CD4-positive, alpha-beta T cell (primary cell): ENCODE measurements around the gene RIC8A. TPM values are rescaled to one million over a fixed set of nuclear protein-coding genes. Genes with fewer than 3 reads are reported as not detected.
A peak's percentile ranks its signal among the peaks of the same experiment; 100 is the strongest.

ENCODE experiments used
- ATAC-seq: fragments of 200-7000 bp; cut with Tn5 transposase; one replicate; pipeline ENCODE4 v1.10.0; 2022; ENCODE audit warnings: mild to moderate bottlenecking; ENCODE audit not compliant: poor library complexity
- CTCF ChIA-PET: fragments of 350-600 bp; sonication (Branson Sonifier 250); formaldehyde crosslinking; loops from one replicate; lab custom pipeline; 2021; ENCODE audit warnings: antibody characterized with exemption, inconsistent platforms; lab: Charles Lee
- POLR2A ChIA-PET: fragments of 350-600 bp; sonication (Branson Sonifier 250); formaldehyde crosslinking; loops from one replicate; lab custom pipeline; 2021; ENCODE audit warnings: antibody characterized with exemption, inconsistent platforms; lab: Charles Lee
- DNase-seq, 14 experiments: peaks; one replicate each; pipeline ENCODE4 v3.0.0-alpha.2; 2013 to 2020; ENCODE audit warnings: mixed read lengths in 2 of 14
- H3K27ac ChIP-seq, 2 donors: one replicate each; pipeline versions ENCODE4 v1.5.1 to v1.7.0; 2013; ENCODE audit warnings: low read length in 2 of 2, low read depth in 1 of 2, mild to moderate bottlenecking in 1 of 2
- H3K27me3 ChIP-seq, 2 experiments: 1 replicate in 1 of 2; 2 replicates in 1 of 2; pipeline versions ENCODE4 v1.6.1 to v1.7.0; 2013; ENCODE audit warnings: low read length in 2 of 2, control low read depth in 1 of 2, mild to moderate bottlenecking in 1 of 2, moderate library complexity in 1 of 2; ENCODE audit not compliant: insufficient read depth in 2 of 2, control insufficient read depth in 1 of 2
- H3K36me3 ChIP-seq: one replicate; pipeline ENCODE4 v1.6.1; 2013; ENCODE audit warnings: low read length, control low read depth; ENCODE audit not compliant: insufficient read depth
- H3K4me1 ChIP-seq: one replicate; pipeline ENCODE4 v1.6.1; 2013; ENCODE audit warnings: low read length, control low read depth; ENCODE audit not compliant: insufficient read depth
- H3K4me3 ChIP-seq: one replicate; pipeline ENCODE4 v1.5.1; 2013; ENCODE audit warnings: mild to moderate bottlenecking, low read length, moderate library complexity
- H3K9me3 ChIP-seq, 2 experiments: 1 replicate in 1 of 2; 2 replicates in 1 of 2; pipeline versions ENCODE4 v1.6.1 to v1.7.0; 2013; ENCODE audit warnings: low read length in 2 of 2, mild to moderate bottlenecking in 2 of 2, control low read depth in 1 of 2, moderate library complexity in 1 of 2; ENCODE audit not compliant: control insufficient read depth in 1 of 2, insufficient read depth in 1 of 2
- H3K27ac Mint-ChIP-seq: one replicate; pipeline ENCODE4 v1.8.0; 2020; ENCODE audit warnings: mixed read lengths
- H3K27me3 Mint-ChIP-seq: one replicate; pipeline ENCODE4 v1.8.0; 2021; ENCODE audit warnings: mixed read lengths
- H3K36me3 Mint-ChIP-seq: one replicate; pipeline ENCODE4 v1.8.0; 2021; ENCODE audit warnings: low read depth, mixed read lengths
- H3K4me1 Mint-ChIP-seq: one replicate; pipeline ENCODE4 v1.8.0; 2021; ENCODE audit warnings: low read depth, mixed read lengths
- H3K4me3 Mint-ChIP-seq: one replicate; pipeline ENCODE4 v1.8.0; 2020; ENCODE audit warnings: mild to moderate bottlenecking, mixed read lengths
- H3K9me3 Mint-ChIP-seq: one replicate; pipeline ENCODE4 v1.8.0; 2020; ENCODE audit warnings: mixed read lengths
- intact Hi-C, 2 experiments: fragments of 100-400 bp; cut with DNase I in 1 of 2; cut with micrococcal nuclease in 1 of 2; formaldehyde crosslinking; loops; one replicate each; pipeline versions ENCODE4 v1.15.1 to v1.9.0; 2023 to 2025; cut with DNase I, micrococcal nuclease
- total RNA-seq, 174 experiments: library from RNA in 2 of 174; stranded (reverse) in 2 of 174; gene quantifications; one replicate each; pipeline ENCODE4 v1.2.3 and lab custom pipeline; 2021 to 2026
- TF ChIP-seq, protein P1 (sequence below): fragments of 200-600 bp; IDR thresholded peaks from one replicate; pipeline ENCODE4 v1.8.0; 2022; ENCODE audit warnings: antibody characterized with exemption, mild to moderate bottlenecking

The RIC8A gene
- total RNA-seq, 2 experiments from 2014 or later: 99.6 to 104 TPM

- peaks cover 40% of the 10 kb centered on the region for H3K36me3 Mint-ChIP-seq
- ChIA-PET POLR2A (interaction anchor here (0.9 to 1.1 kb wide), 3 partner anchors 12 to 53 kb away, joined by 3 to 4 read pairs (median 3); partner anchors contain the start of genes IFITM2 and PSMD13), CTCF (interaction anchor here (1.2 kb wide), 1 partner anchor 50 kb away, joined by 4 read pairs; no protein-coding TSS in a partner anchor)
These were observed 47.7 kb downstream of the RIC8A start for GRCh38 chr11:255176-255575.

GRCh38 chr11:255816-256215, 48.3 kb downstream of the RIC8A start:
- ChIA-PET CTCF (no interaction called here), POLR2A (interaction anchor here (0.9 to 1.1 kb wide), 2 partner anchors 19 to 52 kb away, joined by 3 read pairs; partner anchors contain the start of genes IFITM2 and PSMD13)
- Mint-ChIP-seq H3K4me3 (peak overlapping the region; percentile 38), H3K36me3 (peaks cover 33% of the 10 kb centered on the region), H3K4me1 (peaks cover 9% of the 10 kb centered on the region), H3K27ac (no peak overlapping the region), H3K27me3 (no peaks in the 10 kb centered on the region), H3K9me3 (no peaks in the 10 kb centered on the region)
- intact Hi-C loops: no loop called here
- ATAC-seq: no peak
- no peak overlapping the region for H3K27ac ChIP-seq
- peaks cover 29% of the 10 kb centered on the region for H3K36me3 ChIP-seq
- DNase-seq: no peak
- TF ChIP-seq, protein P1, sequence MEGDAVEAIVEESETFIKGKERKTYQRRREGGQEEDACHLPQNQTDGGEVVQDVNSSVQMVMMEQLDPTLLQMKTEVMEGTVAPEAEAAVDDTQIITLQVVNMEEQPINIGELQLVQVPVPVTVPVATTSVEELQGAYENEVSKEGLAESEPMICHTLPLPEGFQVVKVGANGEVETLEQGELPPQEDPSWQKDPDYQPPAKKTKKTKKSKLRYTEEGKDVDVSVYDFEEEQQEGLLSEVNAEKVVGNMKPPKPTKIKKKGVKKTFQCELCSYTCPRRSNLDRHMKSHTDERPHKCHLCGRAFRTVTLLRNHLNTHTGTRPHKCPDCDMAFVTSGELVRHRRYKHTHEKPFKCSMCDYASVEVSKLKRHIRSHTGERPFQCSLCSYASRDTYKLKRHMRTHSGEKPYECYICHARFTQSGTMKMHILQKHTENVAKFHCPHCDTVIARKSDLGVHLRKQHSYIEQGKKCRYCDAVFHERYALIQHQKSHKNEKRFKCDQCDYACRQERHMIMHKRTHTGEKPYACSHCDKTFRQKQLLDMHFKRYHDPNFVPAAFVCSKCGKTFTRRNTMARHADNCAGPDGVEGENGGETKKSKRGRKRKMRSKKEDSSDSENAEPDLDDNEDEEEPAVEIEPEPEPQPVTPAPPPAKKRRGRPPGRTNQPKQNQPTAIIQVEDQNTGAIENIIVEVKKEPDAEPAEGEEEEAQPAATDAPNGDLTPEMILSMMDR: no peak
- no peaks in the 10 kb centered on the region for H3K9me3 ChIP-seq
- no peak overlapping the region for H3K4me3 ChIP-seq
- H3K27me3 ChIP-seq: no peaks in the 10 kb centered on the region
- peaks cover 3% of the 10 kb centered on the region for H3K4me1 ChIP-seq

More at GRCh38 chr11:255176-255575, 47.7 kb downstream of the RIC8A start:
- H3K9me3 ChIP-seq: no peaks in the 10 kb centered on the region
- no peak overlapping the region for H3K4me3 ChIP-seq
- Mint-ChIP-seq H3K4me3 (no peak overlapping the region), H3K9me3 (no peaks in the 10 kb centered on the region), H3K4me1 (peaks cover 13% of the 10 kb centered on the region), H3K27me3 (no peaks in the 10 kb centered on the region), H3K27ac (no peak overlapping the region)
- TF ChIP-seq, protein P1: no peak
- H3K27ac ChIP-seq: no peak overlapping the region
- intact Hi-C loops: no loop called here
- H3K4me1 ChIP-seq: peaks cover 6% of the 10 kb centered on the region
- ATAC-seq (no peak), DNase-seq (no peak)
- H3K36me3 ChIP-seq: peaks cover 33% of the 10 kb centered on the region
- no peaks in the 10 kb centered on the region for H3K27me3 ChIP-seq

- ATAC-seq (no peak), DNase-seq (no peak)
- H3K4me1 ChIP-seq: no peaks in the 10 kb centered on the region
- no peaks in the 10 kb centered on the region for H3K9me3 ChIP-seq
- Mint-ChIP-seq H3K27ac (no peak overlapping the region), H3K36me3 (peaks cover 20% of the 10 kb centered on the region), H3K4me1 (no peaks in the 10 kb centered on the region), H3K4me3 (no peak overlapping the region), H3K27me3 (no peaks in the 10 kb centered on the region), H3K9me3 (no peaks in the 10 kb centered on the region)
- ChIA-PET CTCF (interaction anchor here (1.2 kb wide), 1 partner anchor 23 kb away, joined by 3 read pairs; no protein-coding TSS in a partner anchor), POLR2A (no interaction called here)
- no peaks in the 10 kb centered on the region for H3K27me3 ChIP-seq
- H3K36me3 ChIP-seq: peaks cover 17% of the 10 kb centered on the region
- no peak overlapping the region for H3K27ac ChIP-seq
- H3K4me3 ChIP-seq: no peak overlapping the region
- intact Hi-C loops: no loop called here
- TF ChIP-seq, protein P1: no peak
These were observed 49.6 kb downstream of the RIC8A start for GRCh38 chr11:256952-257737.
